Endothelial cell of umbilical vein (primary cell): ENCODE data around the gene EPO. TPM values are rescaled to one million over a fixed set of nuclear protein-coding genes. Genes with fewer than 3 reads are reported as not detected.

Experiments used
- BruUV-seq: library from RNA; stranded (reverse); fragments of 400-500 nt; replicated peaks from 2 replicates; lab custom pipeline; 2021; lab: Mats Ljungman, UMichigan
- CTCF ChIA-PET: fragments of 300-600, 350-600 bp; sonication (Branson Sonifier 250); formaldehyde crosslinking; loops from one replicate; lab custom pipeline; 2021; ENCODE audit warnings: antibody characterized with exemption, inconsistent platforms; lab: Charles Lee
- POLR2A ChIA-PET: fragments of 300-600, 350-600 bp; sonication (Branson Sonifier 250); formaldehyde crosslinking; loops from one replicate; lab custom pipeline; 2021; ENCODE audit warnings: antibody characterized with exemption, inconsistent platforms; lab: Charles Lee
- DNase-seq: peaks from one replicate; pipeline ENCODE4 v3.0.0-alpha.2; 2011; ENCODE audit warnings: low read depth, low spot score
- FAIRE-seq: peaks from 2 replicates; lab custom pipeline; 2011; peaks lifted over from hg19 to GRCh38; lab: Jason Lieb, UNC
- H2AFZ ChIP-seq: 2 replicates; pipeline ENCODE4 v1.6.0; 2012; ENCODE audit warnings: low read depth, low read length, control low read depth, inconsistent platforms
- H3K27ac ChIP-seq: 2 replicates; pipeline ENCODE4 v1.5.1; 2011; ENCODE audit warnings: low read depth, mild to moderate bottlenecking, control low read depth, low read length, moderate library complexity; ENCODE audit not compliant: insufficient read depth
- H3K27me3 ChIP-seq, 2 experiments: 2 replicates each; pipeline versions ENCODE4 v1.6.0 to v1.6.1; 2011; ENCODE audit warnings: low read length in 2 of 2, mixed read lengths in 1 of 2; ENCODE audit not compliant: control insufficient read depth in 2 of 2, insufficient read depth in 2 of 2
- H3K36me3 ChIP-seq, 2 experiments: 2 replicates in 1 of 2; 3 replicates in 1 of 2; pipeline ENCODE4 v1.5.1; 2011; ENCODE audit warnings: low read length in 2 of 2, mild to moderate bottlenecking in 1 of 2, moderate library complexity in 1 of 2; ENCODE audit not compliant: control insufficient read depth in 2 of 2, insufficient read depth in 2 of 2; ENCODE audit errors: extremely low read depth in 1 of 2
- H3K4me1 ChIP-seq: 3 replicates; pipeline ENCODE4 v1.5.1; 2011; ENCODE audit warnings: mild to moderate bottlenecking, low read length; ENCODE audit not compliant: control insufficient read depth, insufficient read depth; ENCODE audit errors: extremely low read depth
- H3K4me2 ChIP-seq: 2 replicates; pipeline ENCODE4 v1.6.1; 2011; ENCODE audit warnings: low read length, control low read depth, mixed read lengths; ENCODE audit not compliant: insufficient read depth
- H3K4me3 ChIP-seq, 3 experiments: fragments of 200-600 bp in 1 of 3; sonication (generic), shearing (Covaris generic) in 1 of 3; replicated peaks in 1 of 3; 2 replicates each; pipeline ENCODE4 v1.5.1; 2011 to 2016; ENCODE audit warnings: control low read depth in 3 of 3, low read length in 3 of 3, mild to moderate bottlenecking in 2 of 3, inconsistent platforms in 1 of 3, low read depth in 1 of 3, moderate library complexity in 1 of 3; ENCODE audit not compliant: insufficient read depth in 1 of 3
- H3K79me2 ChIP-seq: 2 replicates; pipeline ENCODE4 v1.6.0; 2012; ENCODE audit warnings: low read length, inconsistent platforms; ENCODE audit not compliant: control insufficient read depth, insufficient read depth
- H3K9ac ChIP-seq: replicated peaks from 2 replicates; pipeline ENCODE3; 2011; ENCODE audit warnings: low read length, control low read depth; ENCODE audit not compliant: insufficient read depth; ENCODE audit errors: extremely low read depth
- H3K9me1 ChIP-seq: replicated peaks from 3 replicates; pipeline ENCODE4 v1.6.0; 2011; ENCODE audit warnings: mild to moderate bottlenecking, low read length; ENCODE audit not compliant: control insufficient read depth, insufficient read depth; ENCODE audit errors: extremely low read depth
- H3K9me3 ChIP-seq: replicated peaks from 2 replicates; pipeline ENCODE4 v1.5.1; 2012; ENCODE audit warnings: low read length, inconsistent platforms; ENCODE audit not compliant: control insufficient read depth, insufficient read depth
- H4K20me1 ChIP-seq: replicated peaks from 2 replicates; pipeline ENCODE3; 2011; ENCODE audit warnings: mild to moderate bottlenecking, low read length; ENCODE audit not compliant: control insufficient read depth, insufficient read depth; ENCODE audit errors: extremely low read depth
- EZH2 ChIP-seq: IDR thresholded peaks from 2 replicates; pipeline ENCODE4 v1.6.1; 2012; ENCODE audit warnings: borderline replicate concordance, low read depth, mild to moderate bottlenecking, moderate library complexity, low read length, inconsistent platforms; ENCODE audit not compliant: severe bottlenecking
- FOS ChIP-seq: IDR thresholded peaks from 2 replicates; pipeline ENCODE4 v1.6.1; 2011; ENCODE audit warnings: mild to moderate bottlenecking, low read length, moderate library complexity, borderline replicate concordance; ENCODE audit not compliant: insufficient read depth
- GATA2 ChIP-seq: IDR thresholded peaks from 2 replicates; pipeline ENCODE4 v1.7.0; 2011; ENCODE audit warnings: low read depth, mild to moderate bottlenecking, moderate library complexity, mixed read lengths, low read length; ENCODE audit not compliant: insufficient read length, insufficient read depth
- JUN ChIP-seq: IDR thresholded peaks from 2 replicates; pipeline ENCODE4 v1.6.1; 2011; ENCODE audit warnings: borderline replicate concordance, low read depth; ENCODE audit not compliant: insufficient read length, insufficient read depth
- MAX ChIP-seq: IDR thresholded peaks from 2 replicates; pipeline ENCODE4 v1.6.1; 2011; ENCODE audit not compliant: insufficient read depth, insufficient read length
- MYC ChIP-seq: IDR thresholded peaks from one replicate; pipeline ENCODE4 v1.6.1; 2011; ENCODE audit warnings: mild to moderate bottlenecking, low read depth, low read length
- POLR2A ChIP-seq: IDR thresholded peaks from 2 replicates; pipeline ENCODE4 v1.6.1; 2012; ENCODE audit warnings: low read depth, mild to moderate bottlenecking, control low read depth, low read length
- POLR2AphosphoS5 ChIP-seq: IDR thresholded peaks from 2 replicates; pipeline ENCODE4 v1.6.1; 2012; ENCODE audit warnings: low read depth, mild to moderate bottlenecking, control low read depth, low read length, moderate library complexity; ENCODE audit not compliant: insufficient read depth
- dilution Hi-C: fragments of 300-500 bp; cut with MboI; formaldehyde crosslinking; loops from one replicate; pipeline ENCODE4 v1.15.0; 2019; ENCODE audit warnings: low sequenced_read_pairs; ENCODE audit not compliant: extremely low pct_ligation_motif_present
- intact Hi-C: fragments of 100-400 bp; cut with micrococcal nuclease; formaldehyde crosslinking; loops from one replicate; pipeline ENCODE4 v1.10.0; 2022
- polyA plus RNA-seq, 4 experiments: library from polyadenylated mRNA; depleted of rRNA in 3 of 4; stranded (reverse) in 3 of 4; unstranded in 1 of 4; fragments of >200 nt; gene quantifications; 2 replicates each; pipeline versions ENCODE4 v1.2.1 to v1.2.3, GENCODE V29; 2011 to 2012; ENCODE audit warnings: missing spikeins in 1 of 4
- total RNA-seq: library from RNA; stranded (reverse); gene quantifications from 2 replicates; pipeline ENCODE4 v1.2.3, GENCODE V29; 2021
- TF ChIP-seq, protein P1 (sequence below), 2 donors: IDR thresholded peaks; 1 replicate in 1 of 2; 2 replicates in 1 of 2; pipeline ENCODE4 v1.5.1; 2011; ENCODE audit warnings: low read length in 2 of 2, mild to moderate bottlenecking in 2 of 2, moderate library complexity in 2 of 2, control low read depth in 1 of 2, inconsistent platforms in 1 of 2, low read depth in 1 of 2; ENCODE audit not compliant: insufficient read depth in 1 of 2; ENCODE audit errors: extremely low read depth in 1 of 2

EPO gene
- total and polyA plus RNA-seq, 2 donors (not counting 3 experiments of a cell fraction or from before 2014, with no cell fraction given), result not detected

DNA sequence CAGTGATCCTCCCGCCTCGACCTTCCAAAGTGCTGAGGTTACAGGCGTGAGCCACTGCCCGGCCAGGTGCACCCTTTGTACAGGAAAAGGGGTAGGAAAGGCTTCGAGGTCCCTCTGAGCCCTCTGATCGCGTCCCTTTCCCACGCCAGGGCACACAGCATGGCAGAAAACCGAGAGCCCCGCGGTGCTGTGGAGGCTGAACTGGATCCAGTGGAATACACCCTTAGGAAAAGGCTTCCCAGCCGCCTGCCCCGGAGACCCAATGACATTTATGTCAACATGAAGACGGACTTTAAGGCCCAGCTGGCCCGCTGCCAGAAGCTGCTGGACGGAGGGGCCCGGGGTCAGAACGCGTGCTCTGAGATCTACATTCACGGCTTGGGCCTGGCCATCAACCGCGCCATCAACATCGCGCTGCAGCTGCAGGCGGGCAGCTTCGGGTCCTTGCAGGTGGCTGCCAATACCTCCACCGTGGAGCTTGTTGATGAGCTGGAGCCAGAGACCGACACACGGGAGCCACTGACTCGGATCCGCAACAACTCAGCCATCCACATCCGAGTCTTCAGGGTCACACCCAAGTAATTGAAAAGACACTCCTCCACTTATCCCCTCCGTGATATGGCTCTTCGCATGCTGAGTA, 13.5 kb upstream of the EPO start:
- dilution Hi-C loops, result loop anchor here (25.0 kb wide), 1 partner anchor 131 kb away; the partner anchor contains the start of gene EPHB4
- peaks cover 1 to 2% of the 10 kb centered on the region in 2 experiments for H3K27me3 ChIP-seq
- ChIA-PET POLR2A (interaction anchor here (1.0 to 1.6 kb wide), 2 partner anchors 90 to 121 kb away, joined by 3 to 9 read pairs; partner anchors contain the start of gene EPHB4), CTCF (interaction anchor here (1.9 to 3.7 kb wide), 6 partner anchors 20 to 370 kb away, joined by 5 to 134 read pairs (median 14); partner anchors contain the start of genes SLC12A9 and UFSP1)
- no peaks in the 10 kb centered on the region for H3K9me1 ChIP-seq
- intact Hi-C loops, result loop anchor here (1.0 kb wide), 1 partner anchor 33 kb away; the partner anchor contains the start of gene GNB2
- peak overlapping the region; percentile 49 for H3K27ac ChIP-seq
- FAIRE-seq (peak; percentile 18), DNase-seq (no peak)
- H2AFZ ChIP-seq, result no peak overlapping the region
- peak overlapping the region; percentile 87 for H3K9ac ChIP-seq
- TF ChIP-seq JUN, result no peak
- no peak for TF ChIP-seq GATA2
- no peak for TF ChIP-seq EZH2
- no peak for TF ChIP-seq FOS
- no peak for TF ChIP-seq MAX
- no peak for TF ChIP-seq MYC
- no peak for TF ChIP-seq POLR2A
- no peak for TF ChIP-seq POLR2AphosphoS5
- TF ChIP-seq, protein P1, sequence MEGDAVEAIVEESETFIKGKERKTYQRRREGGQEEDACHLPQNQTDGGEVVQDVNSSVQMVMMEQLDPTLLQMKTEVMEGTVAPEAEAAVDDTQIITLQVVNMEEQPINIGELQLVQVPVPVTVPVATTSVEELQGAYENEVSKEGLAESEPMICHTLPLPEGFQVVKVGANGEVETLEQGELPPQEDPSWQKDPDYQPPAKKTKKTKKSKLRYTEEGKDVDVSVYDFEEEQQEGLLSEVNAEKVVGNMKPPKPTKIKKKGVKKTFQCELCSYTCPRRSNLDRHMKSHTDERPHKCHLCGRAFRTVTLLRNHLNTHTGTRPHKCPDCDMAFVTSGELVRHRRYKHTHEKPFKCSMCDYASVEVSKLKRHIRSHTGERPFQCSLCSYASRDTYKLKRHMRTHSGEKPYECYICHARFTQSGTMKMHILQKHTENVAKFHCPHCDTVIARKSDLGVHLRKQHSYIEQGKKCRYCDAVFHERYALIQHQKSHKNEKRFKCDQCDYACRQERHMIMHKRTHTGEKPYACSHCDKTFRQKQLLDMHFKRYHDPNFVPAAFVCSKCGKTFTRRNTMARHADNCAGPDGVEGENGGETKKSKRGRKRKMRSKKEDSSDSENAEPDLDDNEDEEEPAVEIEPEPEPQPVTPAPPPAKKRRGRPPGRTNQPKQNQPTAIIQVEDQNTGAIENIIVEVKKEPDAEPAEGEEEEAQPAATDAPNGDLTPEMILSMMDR (IDR thresholded peaks at IDR 0.05; ENCODE audit: extremely low read depth in 1 of 2, insufficient read depth in 1 of 2, low read depth in 1 of 2, low read length in 2 of 2), result no peak
- H3K4me1 ChIP-seq, result peaks cover 12% of the 10 kb centered on the region
- peak overlapping the region; percentile 54 to 85 (median 65) for H3K4me3 ChIP-seq
- H3K4me2 ChIP-seq, result peak overlapping the region; percentile 75
- no TSS peak for BruUV-seq
- H3K36me3 ChIP-seq, result peaks cover 0 to 4% of the 10 kb centered on the region in 2 experiments
- no peaks in the 10 kb centered on the region for H3K9me3 ChIP-seq
- peaks cover 15% of the 10 kb centered on the region for H3K79me2 ChIP-seq
- no peaks in the 10 kb centered on the region for H4K20me1 ChIP-seq
